ENCODE results near the gene SLC38A10.
"Not testable (repeated sequence)": the region's sequence is repeated elsewhere in the genome, so short reads cannot be mapped to it uniquely, and the experiment has no call there.

The SLC38A10 gene

DNA sequence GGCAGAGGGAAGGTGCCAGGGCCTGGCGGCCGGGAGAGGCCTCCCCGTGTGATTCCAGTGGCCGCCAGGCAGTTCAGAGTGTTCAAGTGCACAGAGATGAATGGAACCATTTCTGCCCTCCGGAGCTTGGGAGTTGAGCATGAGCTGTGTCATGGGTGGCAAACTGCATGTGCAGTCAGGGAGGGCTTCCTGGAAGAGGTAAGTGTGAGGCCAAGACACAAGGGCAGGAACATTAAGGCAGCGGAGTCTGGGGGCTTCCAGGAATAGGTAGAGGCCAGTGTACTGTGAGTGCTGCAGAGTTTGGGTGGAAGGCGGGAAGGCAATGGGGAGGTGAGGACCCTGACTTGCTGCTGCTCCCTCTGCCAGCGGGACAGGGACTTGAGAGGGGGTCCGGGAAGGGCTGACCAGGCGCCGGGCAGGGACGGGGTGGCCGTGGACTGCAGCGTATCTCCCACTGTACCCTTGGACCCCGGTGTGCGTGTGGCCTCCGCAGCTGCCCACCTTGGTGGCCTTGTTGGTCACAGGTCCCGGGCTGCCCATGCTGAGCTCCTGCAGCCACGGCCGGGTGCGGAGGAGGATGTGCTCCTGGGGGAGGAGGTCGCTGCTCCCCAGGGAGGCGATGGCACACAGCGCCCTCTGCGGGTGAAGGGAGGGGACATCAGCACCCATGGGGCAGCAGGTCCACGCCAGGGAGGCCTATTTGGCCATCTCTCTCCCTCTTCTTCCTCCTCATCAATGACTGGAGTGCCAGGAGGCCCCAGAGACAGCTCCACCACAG is 64.9 kb downstream of the SLC38A10 start:
- no peak for DNase-seq (ENCODE audit: low read depth)

DNA sequence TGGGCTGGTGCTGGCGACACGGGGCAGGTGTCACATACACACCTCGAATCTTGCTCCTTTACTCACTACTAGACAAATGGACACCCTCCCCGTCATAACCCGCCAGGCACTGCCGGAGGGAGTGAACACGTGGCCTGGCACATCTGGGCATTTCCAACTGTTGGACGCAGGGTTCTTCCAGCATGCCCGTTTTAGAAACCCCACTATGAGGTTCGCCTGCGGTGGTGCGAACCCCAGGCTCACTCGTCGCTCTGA is 65.5 kb downstream of the SLC38A10 start:
- DNase-seq (ENCODE audit: low read depth) = no peak

DNA sequence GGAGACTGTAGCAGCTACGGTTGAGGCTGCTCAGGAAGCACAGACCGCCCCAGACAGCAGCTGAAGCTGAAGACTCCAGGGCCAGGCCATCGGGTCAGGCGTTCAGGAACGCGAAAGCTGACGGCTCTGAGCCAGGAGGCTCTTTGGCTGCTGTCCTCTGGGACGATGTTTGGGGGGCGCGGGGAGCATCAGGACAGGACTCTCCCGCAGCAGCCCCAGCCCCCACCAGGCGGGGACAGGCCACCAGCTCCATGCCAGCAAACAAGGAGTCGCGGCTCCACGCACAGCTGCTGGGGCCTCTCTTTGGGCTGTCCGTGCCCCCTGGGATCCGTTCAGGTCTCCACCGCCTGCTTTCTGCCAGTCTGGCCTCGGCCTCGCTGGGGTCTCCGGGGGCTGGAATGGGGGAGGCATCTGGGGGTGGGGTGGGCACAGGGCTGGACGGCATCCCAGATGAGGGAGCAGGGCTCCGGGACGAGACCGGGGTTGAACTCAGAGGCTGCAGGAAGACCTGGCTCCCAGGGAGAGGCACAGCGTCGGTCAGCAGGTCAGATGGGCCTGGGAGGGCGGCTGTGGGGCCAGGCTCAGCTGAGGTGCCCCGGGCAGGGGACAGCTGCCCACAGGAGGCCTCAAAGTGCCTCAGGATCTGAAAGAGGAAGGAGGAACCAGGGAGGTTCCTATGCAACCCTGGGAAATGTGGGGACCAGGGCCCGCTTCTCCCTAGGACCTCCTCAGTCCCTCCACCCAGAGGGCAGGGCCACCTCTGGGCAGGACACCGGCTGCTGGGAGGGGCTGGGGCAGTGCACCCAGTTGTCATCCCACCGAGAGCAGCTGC is 66.1 kb downstream of the SLC38A10 start:
- DNase-seq (ENCODE audit: low read depth) = no peak

DNA sequence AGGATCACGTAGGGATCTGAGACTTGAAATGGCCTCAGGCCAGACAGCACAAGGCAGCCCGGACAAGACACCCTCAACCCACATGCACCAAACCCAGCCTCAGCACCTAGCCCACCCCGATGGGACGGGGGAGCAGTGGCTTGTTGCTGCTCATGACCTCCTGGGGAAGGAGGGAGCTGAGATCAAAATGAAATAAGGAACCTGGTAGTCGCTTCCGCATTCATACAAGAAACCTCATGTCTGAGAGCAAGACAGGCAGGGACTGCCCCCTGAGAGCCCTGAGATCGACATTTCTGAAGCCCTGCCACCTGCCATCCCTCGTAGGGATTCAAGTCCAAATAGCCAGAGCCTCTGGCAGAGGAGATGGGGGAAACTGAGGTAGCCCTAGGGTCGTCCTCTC is 66.7 kb downstream of the SLC38A10 start:
- no peak for DNase-seq (ENCODE audit: low read depth)

DNA sequence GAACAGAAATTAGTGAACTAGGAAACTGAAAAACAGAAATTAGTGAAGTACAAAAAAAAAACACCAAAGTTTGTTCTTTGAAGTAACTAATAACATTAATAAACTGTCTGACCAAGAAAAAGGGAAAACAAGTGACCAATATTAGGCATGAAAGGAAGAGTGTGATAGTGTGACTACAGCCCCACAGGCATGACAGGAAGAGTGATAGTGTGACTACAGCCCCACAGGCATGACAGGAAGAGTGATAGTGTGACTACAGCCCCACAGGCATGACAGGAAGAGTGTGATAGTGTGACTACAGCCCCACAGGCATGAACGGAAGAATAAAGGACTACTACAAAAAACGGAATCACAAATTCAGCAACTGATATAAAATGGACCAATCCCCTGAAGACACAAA is 67.5 kb downstream of the SLC38A10 start:
- DNase-seq (ENCODE audit: low read depth) = not testable (repeated sequence)

DNA sequence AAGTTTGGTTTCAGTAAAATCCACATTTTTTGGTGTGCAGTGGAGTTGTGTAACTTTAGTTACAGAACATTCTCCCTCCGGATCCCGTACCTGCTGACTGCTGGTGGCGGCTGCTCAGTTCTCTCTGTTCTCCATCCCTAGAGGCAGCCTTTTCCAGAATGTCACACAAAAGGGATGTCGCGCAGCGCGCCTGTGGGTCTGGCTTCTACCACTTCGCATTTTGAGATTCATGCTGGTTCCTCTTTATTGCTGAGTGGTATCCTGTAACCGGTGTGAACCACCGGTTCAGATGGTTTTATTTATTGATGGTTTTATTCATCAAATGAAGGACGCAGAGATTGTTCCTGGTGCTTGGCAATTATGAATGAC is 71.4 kb downstream of the SLC38A10 start:
- DNase-seq (ENCODE audit: low read depth) = no peak

DNA sequence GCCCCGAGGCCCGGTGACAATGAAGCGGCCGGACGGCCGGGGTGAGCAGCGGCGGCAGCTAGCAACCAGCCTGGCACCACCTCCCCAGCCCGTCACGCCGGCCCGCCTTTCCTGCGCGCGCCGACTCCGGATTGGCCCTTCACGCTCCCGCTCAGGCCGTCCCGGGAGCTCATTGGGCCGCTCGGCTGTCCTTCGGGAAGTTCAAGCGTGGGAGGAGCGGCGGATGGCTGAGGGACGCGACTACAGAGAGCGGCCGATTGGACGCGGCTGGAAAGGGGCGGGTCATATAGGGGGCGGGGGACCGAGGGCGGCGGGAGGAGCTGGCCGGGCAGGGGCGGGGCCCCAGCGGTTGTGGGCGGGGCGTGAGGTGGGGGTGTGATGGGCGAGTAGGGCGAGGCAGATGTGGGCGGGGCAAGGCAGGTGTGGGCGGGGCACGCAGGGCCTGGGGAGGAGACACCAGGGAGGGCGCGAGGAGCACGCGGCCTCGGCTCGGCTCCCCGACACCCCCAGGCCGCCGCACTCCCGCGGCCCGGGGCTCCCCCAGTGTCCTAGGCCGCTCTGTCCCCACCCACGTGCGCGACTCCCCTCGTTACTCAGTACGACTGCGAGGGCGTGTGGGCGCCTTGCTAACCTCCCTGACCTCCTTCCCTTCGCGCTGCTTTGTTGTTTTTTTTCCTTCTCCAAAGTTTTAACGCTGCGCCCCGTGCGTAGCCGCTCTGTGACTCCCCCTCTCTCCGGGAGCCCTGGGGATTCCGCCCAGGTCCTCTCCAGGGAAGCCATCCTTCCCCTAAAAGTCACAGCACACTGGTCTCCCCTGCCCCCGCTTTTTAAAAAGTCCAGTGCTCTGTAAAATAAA is 72.0 kb downstream of the SLC38A10 start, which contains the start of gene CEP131:
TSS of gene CEP131 (minus strand) at position 60 of the 856 bp plus-strand sequence. CDS start 2,909 bp downstream, outside the sequence.
- DNase-seq (ENCODE audit: low read depth) = peak; percentile 100

DNA sequence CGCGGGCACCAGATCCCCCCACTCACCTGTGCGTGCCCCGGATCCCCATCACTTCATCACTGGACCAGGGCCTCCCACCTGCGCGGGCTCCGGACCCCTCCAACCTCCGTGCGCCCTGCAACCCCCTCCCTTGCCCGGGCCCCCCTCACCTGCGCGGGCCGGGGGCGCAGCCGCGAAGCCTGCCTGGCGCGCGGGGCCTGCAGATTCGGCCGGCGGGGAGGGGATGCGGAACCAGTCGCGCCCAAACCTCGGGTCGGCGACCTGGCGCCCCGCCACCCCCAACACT is 72.5 kb downstream of the SLC38A10 start:
- DNase-seq (ENCODE audit: low read depth) = no peak

DNA sequence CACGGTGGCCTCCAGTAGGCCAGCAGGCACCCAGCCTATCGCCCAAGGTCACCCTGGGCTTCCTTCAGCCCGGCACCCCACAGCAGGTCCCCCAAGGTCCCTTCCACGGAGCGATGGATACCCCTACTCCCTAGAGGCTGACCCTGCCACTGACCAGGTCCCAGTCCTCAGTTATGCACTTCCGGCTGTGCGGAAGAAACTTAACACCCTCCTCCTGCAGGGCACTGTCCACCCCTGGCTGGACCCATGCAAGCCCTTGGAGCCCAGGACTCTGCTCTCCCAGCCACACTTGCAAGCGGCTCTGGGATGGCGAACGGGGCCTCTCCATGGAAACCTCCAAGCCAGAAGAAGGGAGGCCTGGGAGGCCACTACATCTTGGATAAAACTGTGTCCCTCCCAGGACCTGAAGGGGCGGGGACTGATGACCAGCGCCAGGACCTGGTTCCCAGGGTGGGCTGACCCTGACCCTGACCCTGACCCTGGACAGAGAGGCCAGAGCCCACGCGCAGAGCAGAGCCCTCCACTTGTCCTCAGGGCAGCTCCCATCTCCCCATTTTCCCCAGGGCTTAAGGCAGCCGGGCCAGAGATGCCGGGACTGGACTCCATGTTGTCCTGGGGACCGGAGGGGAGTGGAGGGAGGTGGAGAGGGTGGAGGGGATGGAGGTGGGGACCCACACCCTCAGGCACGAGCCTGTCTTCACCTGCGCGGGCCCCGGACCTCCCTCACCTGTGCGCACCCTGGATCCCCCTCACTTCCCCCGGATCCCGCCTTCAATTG is 73.1 kb downstream of the SLC38A10 start:
- DNase-seq (ENCODE audit: low read depth) = no peak

DNA sequence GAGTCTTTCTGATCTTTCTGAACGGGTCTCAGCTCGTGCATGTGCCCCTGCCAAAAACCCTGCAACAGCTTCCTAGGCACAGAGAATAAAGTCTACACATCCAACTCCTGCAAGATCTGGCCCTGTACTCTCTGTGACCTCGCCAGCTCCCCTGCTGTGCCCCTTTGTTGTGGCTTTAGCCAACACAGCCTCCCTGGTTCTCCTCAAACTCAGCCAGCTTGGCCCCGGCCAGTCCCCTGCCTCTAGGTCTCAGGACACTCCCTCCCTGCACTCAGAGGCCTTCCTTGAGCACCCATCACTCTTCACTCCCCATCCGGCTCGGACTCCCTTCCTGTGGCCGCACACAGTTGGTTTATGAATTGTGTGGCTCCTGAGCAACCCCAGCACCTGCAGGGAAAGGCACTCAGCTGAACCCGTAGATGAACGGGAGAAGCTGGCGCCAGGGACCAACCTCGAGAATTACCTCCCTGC is 73.7 kb downstream of the SLC38A10 start:
- no peak for DNase-seq (ENCODE audit: low read depth)

DNA sequence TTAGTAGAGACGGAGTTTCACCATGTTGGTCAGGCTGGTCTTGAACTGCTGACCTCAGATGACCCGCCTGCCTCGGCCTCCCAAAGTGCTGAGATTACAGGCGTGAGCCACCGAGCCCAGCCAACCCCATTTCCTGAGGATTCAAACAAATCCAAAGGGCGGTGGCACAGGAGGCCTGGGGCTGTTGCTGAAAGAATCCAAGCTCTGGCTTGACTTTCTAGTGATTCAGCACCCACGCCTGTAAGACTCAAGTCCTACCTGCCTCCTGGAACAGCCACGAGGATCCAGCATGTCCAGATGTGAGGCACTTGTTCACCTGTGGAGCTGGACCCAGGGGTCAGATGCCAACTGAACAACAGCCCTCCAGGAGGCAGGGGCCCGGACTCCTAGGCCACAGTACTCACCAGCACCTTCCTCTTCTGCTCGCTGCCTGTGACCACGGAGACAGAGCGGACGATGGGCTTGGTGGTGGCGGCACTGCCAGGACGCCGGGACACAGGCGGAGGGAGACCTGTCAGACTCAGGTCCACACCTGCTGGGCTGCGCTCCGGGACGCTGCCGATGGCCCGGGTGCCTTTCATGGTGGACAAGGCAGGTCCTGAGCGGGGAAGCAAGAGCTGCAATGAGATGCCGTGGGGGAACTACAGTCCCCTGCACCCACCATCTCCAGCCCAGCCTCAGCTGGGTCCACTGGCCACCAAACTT is 75.5 kb downstream of the SLC38A10 start:
- no peak for DNase-seq (ENCODE audit: low read depth)

DNA sequence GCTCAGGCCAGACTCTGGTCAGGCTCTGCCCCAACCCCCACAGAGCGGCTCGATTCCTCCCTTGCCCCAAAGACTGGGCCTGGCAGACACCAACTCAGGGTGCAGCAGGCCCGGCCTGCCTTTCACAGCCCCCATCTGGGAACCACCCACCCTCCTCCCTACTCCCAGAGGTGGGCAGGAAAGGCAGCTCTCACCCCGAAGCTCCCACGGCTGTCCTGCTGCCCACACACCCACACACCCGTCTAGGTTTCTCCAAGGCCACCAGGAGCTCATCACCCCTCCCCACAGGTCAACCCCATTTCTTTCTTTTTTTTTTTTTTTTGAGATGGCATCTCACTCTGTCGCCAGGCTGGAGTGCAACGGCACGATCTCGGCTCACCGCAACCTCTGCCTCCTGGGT is 76.1 kb downstream of the SLC38A10 start:
- DNase-seq (ENCODE audit: low read depth) = no peak

DNA sequence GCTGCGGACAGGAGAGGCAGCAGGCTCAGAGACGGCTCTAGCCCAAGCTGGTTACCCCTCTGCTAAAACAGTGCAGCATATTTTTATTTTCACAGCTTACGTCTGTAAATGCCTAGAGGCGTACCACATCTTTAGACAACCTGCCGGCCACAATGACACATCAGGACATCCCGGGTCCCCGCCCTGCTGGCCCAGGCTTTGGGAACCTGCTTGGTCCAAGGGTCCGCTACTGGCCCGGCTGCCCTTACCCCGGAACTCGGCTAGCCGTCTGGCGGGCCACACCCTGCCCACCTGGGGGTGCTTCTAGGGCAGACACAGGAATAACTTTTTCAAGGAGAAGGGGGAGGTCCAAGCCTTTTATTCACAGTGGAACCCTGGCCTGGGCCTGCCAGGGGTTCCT is 76.6 kb downstream of the SLC38A10 start:
- DNase-seq (ENCODE audit: low read depth) = no peak

DNA sequence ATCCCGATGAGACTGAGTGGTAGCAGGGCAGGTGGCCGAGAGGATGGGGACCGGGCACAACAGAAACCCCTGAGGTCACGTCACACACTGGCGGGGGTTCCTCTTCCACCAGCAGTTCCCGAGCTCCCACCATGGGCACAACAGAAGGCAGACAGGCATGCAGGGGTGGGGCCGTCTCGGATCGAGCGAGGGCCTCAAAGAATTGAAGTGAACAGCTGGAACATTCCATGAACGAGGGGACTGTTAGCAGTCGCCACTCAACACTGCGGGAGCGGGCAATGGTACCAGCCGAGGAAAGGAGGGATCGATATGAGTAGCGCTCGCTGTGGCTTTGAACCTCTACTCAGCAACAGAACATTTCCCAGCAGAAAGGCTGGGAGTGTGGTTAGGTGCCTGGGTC is 77.6 kb downstream of the SLC38A10 start:
- DNase-seq (ENCODE audit: low read depth) = no peak

DNA sequence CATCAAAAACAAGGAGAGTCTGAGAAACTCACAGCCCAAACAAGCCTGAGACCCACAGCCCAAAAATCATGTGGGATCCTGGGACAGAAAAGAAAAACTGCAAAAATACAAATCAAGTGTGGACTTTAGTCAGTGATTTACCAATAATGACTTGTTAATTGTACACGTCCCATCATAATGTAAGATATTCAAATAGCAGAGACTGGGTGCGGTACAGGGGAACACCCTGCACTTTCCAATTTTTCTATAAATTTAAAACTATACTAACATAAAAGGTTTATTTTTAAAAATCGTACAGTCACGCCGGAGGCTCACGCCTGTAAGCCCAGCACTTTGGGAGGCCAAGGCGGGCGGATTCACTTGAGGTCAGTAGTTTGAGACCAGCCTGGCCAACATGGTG is 81.1 kb downstream of the SLC38A10 start:
- DNase-seq (ENCODE audit: low read depth) = no peak

DNA sequence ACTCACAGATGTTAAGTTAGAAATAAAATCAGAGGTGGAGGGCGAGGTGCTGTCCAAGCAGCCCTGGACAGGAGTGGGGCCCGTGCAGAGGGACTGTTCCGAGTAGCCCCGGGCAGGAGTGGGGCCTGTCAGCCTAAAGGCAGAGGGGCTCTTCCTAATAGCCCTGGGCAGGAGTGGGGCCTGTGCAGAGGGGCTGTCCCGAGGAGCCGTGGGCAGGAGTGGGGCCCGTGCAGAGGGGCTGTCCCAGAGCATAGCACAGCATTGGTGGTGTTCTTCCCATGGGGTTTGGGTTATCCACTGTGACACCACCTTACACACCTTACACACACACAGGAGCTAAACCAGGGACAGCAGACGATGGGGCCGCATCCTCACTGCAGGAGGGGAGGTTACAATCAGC is 82.7 kb downstream of the SLC38A10 start:
- no peak for DNase-seq (ENCODE audit: low read depth)

DNA sequence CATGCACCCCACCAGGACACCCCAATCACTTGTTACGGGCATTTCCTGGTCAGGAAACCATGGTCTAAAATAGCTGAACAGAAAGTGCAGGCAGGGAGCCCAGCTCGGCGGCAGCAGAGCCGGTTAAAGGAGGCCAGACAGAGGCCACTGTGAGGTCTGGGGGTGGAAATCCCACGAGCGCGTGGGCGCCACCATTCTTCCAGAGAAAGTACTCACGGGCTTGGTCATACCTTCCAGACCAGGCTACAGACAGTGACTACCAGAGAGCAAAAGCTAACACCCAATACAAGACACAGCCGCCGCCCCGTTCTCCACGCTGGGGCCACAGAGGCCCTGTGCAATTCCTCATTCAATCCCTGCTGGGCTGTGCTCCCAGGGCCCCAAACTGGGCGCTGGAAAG is 84.2 kb downstream of the SLC38A10 start:
- no peak for DNase-seq (ENCODE audit: low read depth)

DNA sequence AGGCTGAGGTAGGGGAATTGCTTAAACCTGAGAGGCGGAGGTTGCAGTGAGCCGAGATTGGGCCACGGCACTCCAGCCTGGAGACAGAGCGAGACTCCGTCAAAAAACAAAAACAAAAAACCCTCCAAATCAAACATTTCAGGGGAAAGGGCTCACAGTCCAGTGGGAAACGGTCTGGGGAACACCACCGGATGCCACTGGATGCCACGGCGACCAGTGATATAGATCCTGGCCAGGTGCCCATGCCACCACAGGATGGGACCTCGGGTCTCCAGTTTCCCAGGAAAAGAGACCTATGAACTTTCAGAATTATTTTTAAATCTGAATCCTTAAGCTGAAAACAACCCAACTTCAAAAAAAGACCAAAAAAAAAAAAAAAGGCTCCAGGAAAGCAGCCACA is 84.6 kb downstream of the SLC38A10 start:
- no peak for DNase-seq (ENCODE audit: low read depth)

DNA sequence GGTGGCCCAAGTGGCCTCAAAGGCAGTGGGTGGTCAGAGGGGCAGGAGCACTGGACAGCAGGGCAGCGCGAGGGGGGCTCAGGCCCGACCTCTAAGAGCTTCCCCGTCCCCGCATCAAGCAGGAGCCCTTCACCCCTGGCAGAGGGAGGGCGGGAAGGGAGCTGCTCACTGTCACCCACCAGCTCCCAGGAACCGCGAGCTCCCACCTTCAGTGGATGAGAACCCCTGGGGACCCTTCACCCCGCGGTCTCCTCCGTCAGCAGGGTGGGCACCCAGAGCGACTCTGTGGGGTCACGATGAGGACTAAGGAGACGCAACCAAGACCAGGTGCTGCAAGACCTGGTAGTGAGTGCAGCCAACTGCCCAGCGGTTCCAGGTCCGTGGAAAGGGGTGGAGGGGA is 86.0 kb downstream of the SLC38A10 start:
- DNase-seq (ENCODE audit: low read depth) = no peak

DNA sequence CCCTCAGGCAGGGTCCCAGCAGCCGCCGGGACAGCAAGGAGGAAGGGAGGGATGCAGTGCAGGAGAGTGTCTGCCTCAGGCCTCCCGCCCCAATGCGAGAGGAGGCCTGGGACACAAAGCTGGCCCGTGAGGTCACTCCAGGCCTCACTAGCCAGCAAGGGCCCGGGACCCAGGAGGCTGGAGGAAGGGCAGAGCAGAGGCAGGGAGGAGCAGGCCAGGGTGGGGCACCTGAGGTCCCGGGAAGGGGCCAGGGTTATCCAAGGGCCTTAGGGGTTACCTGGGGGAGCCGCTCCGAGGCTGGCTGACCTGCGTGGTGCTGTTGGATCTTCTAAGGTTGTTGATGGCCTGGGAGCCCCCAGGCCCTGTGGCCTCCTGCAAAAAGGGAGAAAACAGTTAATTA is 86.5 kb downstream of the SLC38A10 start:
- DNase-seq (ENCODE audit: low read depth) = no peak

All from stimulated activated CD8-positive, alpha-beta memory T cell treated with anti-CD3 and anti-CD28 coated beads, Interleukin-15, amount 100 ng/mL, for 1 hour (primary cell).